Measurements from ENCODE around the gene TMC7. TPM values are rescaled to one million over a fixed set of nuclear protein-coding genes. Genes with fewer than 3 reads are reported as not detected.

The TMC7 gene
- total and polyA plus RNA-seq, 2 of the 13 experiments (the other 11 are each of a cell fraction or from before 2014, with no cell fraction given): 1.2 to 5.1 TPM

DNA sequence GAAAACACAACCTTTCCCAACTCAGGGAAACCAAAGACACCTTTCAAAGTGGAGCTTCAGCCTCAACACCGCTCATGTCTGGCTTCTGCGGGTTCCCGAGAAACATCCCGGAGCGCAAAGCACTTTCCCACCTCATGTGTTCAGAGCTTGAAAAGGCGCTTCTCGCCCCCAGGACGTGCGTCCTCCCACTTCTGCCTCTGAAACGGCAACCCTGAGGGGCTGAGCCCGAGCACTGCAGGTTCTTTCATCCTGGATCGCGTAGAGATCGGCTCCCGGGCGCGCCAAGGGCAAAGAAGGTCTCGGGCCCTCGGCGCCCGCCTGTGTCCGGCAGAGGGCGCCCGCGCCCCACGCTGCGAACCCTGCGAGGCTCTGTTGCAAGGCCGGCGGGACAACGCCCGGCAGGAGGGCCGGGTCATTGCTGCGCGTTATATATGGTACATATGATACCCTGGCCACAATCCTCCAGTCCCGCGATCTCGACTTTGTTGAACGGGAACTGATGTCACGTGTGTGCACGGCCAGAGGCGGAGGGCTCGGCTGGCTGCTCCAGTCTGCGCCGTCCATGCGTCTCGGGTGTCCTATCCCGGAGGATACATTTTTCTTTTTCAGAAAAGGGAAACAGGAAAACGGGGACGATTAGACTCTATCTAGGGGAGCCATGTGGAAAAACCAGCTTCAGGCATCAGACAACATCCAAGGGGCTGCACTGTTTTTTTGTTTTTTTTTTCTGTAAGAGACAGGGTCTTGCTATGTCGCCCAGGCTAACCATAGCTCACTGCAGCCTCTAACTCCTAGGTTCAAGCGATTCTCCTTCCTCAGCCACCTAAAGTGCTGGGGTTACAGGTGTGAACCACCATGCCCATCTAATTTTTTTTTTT, 102.8 kb downstream of the TMC7 start (continued):
- TF ChIP-seq ZNF180 (CRISPR knock-in tag; IDR thresholded peaks at IDR 0.05; ENCODE audit: borderline replicate concordance, low read depth): peak; percentile 88
- peak; percentile 45; the same call in 1 of the 2 replicates for TF ChIP-seq GLI4 (CRISPR knock-in tag; IDR thresholded peaks at IDR 0.05; ENCODE audit: borderline replicate concordance)
- peak; percentile 90 for TF ChIP-seq CEBPG (CRISPR knock-in tag; IDR thresholded peaks at IDR 0.05)
- TF ChIP-seq ZKSCAN8 (CRISPR knock-in tag; IDR thresholded peaks at IDR 0.05; ENCODE audit: borderline replicate concordance): peak; percentile 51; the same call in 1 of the 2 replicates
- peak; percentile 96 for TF ChIP-seq ZNF891 (CRISPR knock-in tag; IDR thresholded peaks at IDR 0.05)
- TF ChIP-seq, protein P1, sequence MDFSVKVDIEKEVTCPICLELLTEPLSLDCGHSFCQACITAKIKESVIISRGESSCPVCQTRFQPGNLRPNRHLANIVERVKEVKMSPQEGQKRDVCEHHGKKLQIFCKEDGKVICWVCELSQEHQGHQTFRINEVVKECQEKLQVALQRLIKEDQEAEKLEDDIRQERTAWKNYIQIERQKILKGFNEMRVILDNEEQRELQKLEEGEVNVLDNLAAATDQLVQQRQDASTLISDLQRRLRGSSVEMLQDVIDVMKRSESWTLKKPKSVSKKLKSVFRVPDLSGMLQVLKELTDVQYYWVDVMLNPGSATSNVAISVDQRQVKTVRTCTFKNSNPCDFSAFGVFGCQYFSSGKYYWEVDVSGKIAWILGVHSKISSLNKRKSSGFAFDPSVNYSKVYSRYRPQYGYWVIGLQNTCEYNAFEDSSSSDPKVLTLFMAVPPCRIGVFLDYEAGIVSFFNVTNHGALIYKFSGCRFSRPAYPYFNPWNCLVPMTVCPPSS (IDR thresholded peaks at IDR 0.05): no peak
- TF ChIP-seq ELF1 (CRISPR knock-in tag; IDR thresholded peaks at IDR 0.05): no peak; the same call in 1 of the 2 replicates
- TF ChIP-seq MAFK (conservative IDR thresholded peaks at IDR 0.05 in 1 of 2, IDR thresholded peaks at IDR 0.05 in 1 of 2; ENCODE audit: low read length in 2 of 2): no peak
- TF ChIP-seq ZFAT (CRISPR knock-in tag; conservative IDR thresholded peaks at IDR 0.05): no peak
- TF ChIP-seq DRAP1 (CRISPR knock-in tag; IDR thresholded peaks at IDR 0.05): peak; percentile 74; the same call in 1 of the 2 replicates
- TF ChIP-seq ATF4 (CRISPR knock-in tag; IDR thresholded peaks at IDR 0.05): peak in 1 of 2 experiments; percentile 82; a peak in 2 of 4 replicates
- peak; percentile 69; the same call in 1 of the 2 replicates for TF ChIP-seq MIER3 (CRISPR knock-in tag; IDR thresholded peaks at IDR 0.05; ENCODE audit: borderline replicate concordance)
- peak; percentile 91; the same call in 1 of the 2 replicates for TF ChIP-seq ISX (CRISPR knock-in tag; conservative IDR thresholded peaks at IDR 0.05)
- TF ChIP-seq HMG20B (CRISPR knock-in tag; conservative IDR thresholded peaks at IDR 0.05): peak; percentile 86
- peak; percentile 80; the same call in 1 of the 2 replicates for TF ChIP-seq ZNF232 (CRISPR knock-in tag; IDR thresholded peaks at IDR 0.05; ENCODE audit: borderline replicate concordance)
- TF ChIP-seq PPARG (CRISPR knock-in tag; conservative IDR thresholded peaks at IDR 0.05): peak; percentile 73
- TF ChIP-seq MEIS2 (CRISPR knock-in tag; IDR thresholded peaks at IDR 0.05): peak; percentile 83; the same call in 1 of the 2 replicates
- TF ChIP-seq CCAR2 (optimal IDR thresholded peaks at IDR 0.05; ENCODE audit: low read depth, low read length): no peak
- TF ChIP-seq LCORL (IDR thresholded peaks at IDR 0.05): no peak
- peak; percentile 95 for TF ChIP-seq LCORL (CRISPR knock-in tag; IDR thresholded peaks at IDR 0.05)
- no peak for TF ChIP-seq SP140L (CRISPR knock-in tag; IDR thresholded peaks at IDR 0.05; ENCODE audit: borderline replicate concordance)
- no peak for TF ChIP-seq BATF2 (CRISPR knock-in tag; IDR thresholded peaks at IDR 0.05)
- TF ChIP-seq ZNF790 (CRISPR knock-in tag; IDR thresholded peaks at IDR 0.05; ENCODE audit: borderline replicate concordance): no peak
- no peak for TF ChIP-seq ZNF749 (CRISPR knock-in tag; IDR thresholded peaks at IDR 0.05; ENCODE audit: borderline replicate concordance)
- TF ChIP-seq, protein P2, sequence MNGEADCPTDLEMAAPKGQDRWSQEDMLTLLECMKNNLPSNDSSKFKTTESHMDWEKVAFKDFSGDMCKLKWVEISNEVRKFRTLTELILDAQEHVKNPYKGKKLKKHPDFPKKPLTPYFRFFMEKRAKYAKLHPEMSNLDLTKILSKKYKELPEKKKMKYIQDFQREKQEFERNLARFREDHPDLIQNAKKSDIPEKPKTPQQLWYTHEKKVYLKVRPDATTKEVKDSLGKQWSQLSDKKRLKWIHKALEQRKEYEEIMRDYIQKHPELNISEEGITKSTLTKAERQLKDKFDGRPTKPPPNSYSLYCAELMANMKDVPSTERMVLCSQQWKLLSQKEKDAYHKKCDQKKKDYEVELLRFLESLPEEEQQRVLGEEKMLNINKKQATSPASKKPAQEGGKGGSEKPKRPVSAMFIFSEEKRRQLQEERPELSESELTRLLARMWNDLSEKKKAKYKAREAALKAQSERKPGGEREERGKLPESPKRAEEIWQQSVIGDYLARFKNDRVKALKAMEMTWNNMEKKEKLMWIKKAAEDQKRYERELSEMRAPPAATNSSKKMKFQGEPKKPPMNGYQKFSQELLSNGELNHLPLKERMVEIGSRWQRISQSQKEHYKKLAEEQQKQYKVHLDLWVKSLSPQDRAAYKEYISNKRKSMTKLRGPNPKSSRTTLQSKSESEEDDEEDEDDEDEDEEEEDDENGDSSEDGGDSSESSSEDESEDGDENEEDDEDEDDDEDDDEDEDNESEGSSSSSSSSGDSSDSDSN (CRISPR knock-in tag; IDR thresholded peaks at IDR 0.05): peak; percentile 81
